WTC11 (cell line): ENCODE results near the gene PDE8A. TPM values are rescaled to one million over a fixed set of nuclear protein-coding genes. Genes with fewer than 3 reads are reported as not detected.

Experiments used
- total RNA-seq: library from RNA; stranded (reverse); gene quantifications from 3 replicates; pipeline ENCODE4 v1.2.3, GENCODE V29; 2021

Gene PDE8A
- total RNA-seq, 1 experiment from 2014 or later = 13.9 TPM

Other genes starting within 250 kb of the PDE8A start
- 26.7 to 28.0 TPM (median 27.6 TPM) in 3 replicates for gene ZNF592, start 233.3 kb upstream of the PDE8A start, total RNA-seq
- gene ALPK3, start 164.5 kb upstream of the PDE8A start, total RNA-seq = 16.5 to 23.0 TPM (median 20.9 TPM) in 3 replicates
- 0.14 to 0.16 TPM in 2 of 3 replicates, not detected in the other for gene SLC28A1, start 97.2 kb upstream of the PDE8A start, total RNA-seq